Measurements from ENCODE around the gene FAM20C. TPM values are rescaled to one million over a fixed set of nuclear protein-coding genes. Genes with fewer than 3 reads are reported as not detected.
A peak's percentile ranks its signal among the peaks of the same experiment; 100 is the strongest.

The FAM20C gene
- total RNA-seq, 1 donor from 2014 or later: 22.2 TPM

- H3K27me3 ChIP-seq (ENCODE audit: low read depth): no peaks in the 10 kb centered on the region
- no peaks in the 10 kb centered on the region for H3K4me1 ChIP-seq
- TF ChIP-seq, protein P1, sequence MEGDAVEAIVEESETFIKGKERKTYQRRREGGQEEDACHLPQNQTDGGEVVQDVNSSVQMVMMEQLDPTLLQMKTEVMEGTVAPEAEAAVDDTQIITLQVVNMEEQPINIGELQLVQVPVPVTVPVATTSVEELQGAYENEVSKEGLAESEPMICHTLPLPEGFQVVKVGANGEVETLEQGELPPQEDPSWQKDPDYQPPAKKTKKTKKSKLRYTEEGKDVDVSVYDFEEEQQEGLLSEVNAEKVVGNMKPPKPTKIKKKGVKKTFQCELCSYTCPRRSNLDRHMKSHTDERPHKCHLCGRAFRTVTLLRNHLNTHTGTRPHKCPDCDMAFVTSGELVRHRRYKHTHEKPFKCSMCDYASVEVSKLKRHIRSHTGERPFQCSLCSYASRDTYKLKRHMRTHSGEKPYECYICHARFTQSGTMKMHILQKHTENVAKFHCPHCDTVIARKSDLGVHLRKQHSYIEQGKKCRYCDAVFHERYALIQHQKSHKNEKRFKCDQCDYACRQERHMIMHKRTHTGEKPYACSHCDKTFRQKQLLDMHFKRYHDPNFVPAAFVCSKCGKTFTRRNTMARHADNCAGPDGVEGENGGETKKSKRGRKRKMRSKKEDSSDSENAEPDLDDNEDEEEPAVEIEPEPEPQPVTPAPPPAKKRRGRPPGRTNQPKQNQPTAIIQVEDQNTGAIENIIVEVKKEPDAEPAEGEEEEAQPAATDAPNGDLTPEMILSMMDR (IDR thresholded peaks at IDR 0.05; ENCODE audit: borderline replicate concordance): no peak
- no peaks in the 10 kb centered on the region for H3K9me3 ChIP-seq (replicated peaks)
- intact Hi-C loops (cut with micrococcal nuclease): no loop called here
- H3K4me3 ChIP-seq: no peak overlapping the region
- peaks cover 80% of the 10 kb centered on the region for H3K36me3 ChIP-seq
- H3K27ac ChIP-seq (replicated peaks): no peak overlapping the region
- no peak for DNase-seq
Measured at GRCh38 chr7:257647-257992, 65.2 kb downstream of the FAM20C start.

DNA sequence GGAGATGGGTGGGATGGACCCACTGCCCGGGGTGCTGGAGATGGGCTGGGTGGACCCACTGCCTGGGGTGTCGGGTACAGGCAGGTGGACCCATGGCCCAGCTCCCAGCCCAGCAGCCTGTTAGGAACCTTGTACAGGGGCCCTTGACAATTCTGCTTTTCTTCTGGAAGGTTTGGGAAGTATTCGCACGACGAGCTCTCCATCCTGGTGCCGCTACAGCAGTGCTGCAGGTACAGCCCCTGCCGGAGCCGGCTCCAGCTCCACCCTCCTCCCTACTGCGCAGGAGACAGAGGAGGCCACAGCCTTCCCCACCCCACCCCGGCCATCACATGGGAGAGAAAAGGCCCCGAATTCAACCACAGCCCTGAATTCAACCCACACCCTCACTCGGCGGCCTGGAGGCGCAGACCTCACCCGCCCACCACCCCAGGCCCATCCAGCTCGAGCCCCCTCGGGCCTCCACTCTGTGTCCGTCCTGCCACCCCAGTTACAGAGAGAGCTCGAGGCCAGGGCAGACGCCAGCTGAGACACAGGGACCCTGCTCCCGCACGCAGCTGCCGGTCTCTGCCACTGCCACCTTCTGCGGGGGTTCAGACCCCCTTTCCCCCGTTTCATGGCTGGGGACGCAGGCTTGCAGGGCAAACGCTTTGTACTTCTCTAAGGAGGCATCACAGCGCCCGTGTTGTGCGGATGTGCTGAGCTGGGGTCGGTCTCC is 66.3 kb downstream of the FAM20C start:
- Histone ChIP-seq H3K27me3 (ENCODE audit: low read depth) (no peaks in the 10 kb centered on the region), H3K36me3 (peaks cover 70% of the 10 kb centered on the region), H3K27ac (replicated peaks) (no peak overlapping the region), H3K9me3 (replicated peaks) (peaks cover 2% of the 10 kb centered on the region), H3K4me1 (no peaks in the 10 kb centered on the region), H3K4me3 (no peak overlapping the region)
- TF ChIP-seq, protein P1 (IDR thresholded peaks at IDR 0.05; ENCODE audit: borderline replicate concordance): no peak
- DNase-seq: no peak
- intact Hi-C loops (cut with micrococcal nuclease): no loop called here

DNA sequence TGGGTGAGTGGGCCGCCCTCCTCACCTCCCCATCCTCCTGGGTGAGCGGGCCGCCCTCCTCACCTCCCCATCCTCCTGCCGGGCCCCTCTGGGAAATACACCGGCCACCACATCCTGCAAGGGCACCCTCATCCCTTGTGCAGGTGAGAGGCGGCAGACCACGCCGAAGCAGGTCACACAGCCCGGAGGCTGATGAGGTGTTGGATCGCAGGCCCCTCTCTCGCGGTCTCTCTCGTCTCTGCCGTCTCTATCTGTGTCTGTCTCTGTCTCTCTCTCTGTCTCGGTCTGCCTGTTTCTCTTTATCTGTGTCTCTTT is 66.8 kb downstream of the FAM20C start:
- Histone ChIP-seq H3K9me3 (replicated peaks) (peaks cover 7% of the 10 kb centered on the region), H3K4me1 (no peaks in the 10 kb centered on the region), H3K27me3 (ENCODE audit: low read depth) (no peaks in the 10 kb centered on the region), H3K27ac (replicated peaks) (no peak overlapping the region), H3K36me3 (peaks cover 68% of the 10 kb centered on the region), H3K4me3 (no peak overlapping the region)
- TF ChIP-seq, protein P1 (IDR thresholded peaks at IDR 0.05; ENCODE audit: borderline replicate concordance): no peak
- intact Hi-C loops (cut with micrococcal nuclease): no loop called here
- DNase-seq: peak; percentile 10

DNA sequence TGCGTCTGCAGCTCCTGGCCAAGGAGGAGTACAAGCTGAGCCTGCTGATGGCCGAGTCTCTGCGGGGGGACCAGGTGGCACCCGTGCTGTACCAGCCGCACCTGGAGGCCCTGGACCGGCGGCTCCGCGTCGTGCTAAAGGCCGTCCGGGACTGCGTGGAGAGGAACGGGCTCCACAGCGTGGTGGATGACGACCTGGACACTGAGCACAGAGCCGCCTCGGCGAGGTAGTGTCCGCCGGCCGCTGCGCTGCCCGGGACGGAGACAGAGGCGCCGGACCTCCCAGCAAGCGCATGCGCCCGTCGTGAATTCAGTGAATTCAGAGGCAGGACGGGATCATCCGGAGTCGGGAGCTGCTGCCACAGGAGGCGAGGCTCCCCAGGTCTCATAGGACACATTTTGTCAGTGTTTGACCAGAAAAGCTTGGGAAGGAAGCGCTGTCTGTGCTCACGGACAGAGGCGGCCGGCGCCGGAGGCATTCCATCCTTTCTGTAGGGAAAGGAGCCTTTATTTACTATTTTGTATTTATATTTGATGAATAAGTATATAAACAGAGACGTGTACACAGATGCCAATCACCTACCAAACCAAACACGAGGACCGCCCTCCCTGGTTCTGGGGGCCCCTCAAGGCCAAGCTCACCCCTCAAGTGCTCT is 67.5 kb downstream of the FAM20C start:
- peak; percentile 14 for DNase-seq
- intact Hi-C loops (cut with micrococcal nuclease): no loop called here
- Histone ChIP-seq H3K36me3 (peaks cover 61% of the 10 kb centered on the region), H3K27me3 (ENCODE audit: low read depth) (no peaks in the 10 kb centered on the region), H3K27ac (replicated peaks) (no peak overlapping the region), H3K4me1 (no peaks in the 10 kb centered on the region), H3K9me3 (replicated peaks) (peaks cover 7% of the 10 kb centered on the region), H3K4me3 (no peak overlapping the region)
- TF ChIP-seq, protein P1 (IDR thresholded peaks at IDR 0.05; ENCODE audit: borderline replicate concordance): no peak

DNA sequence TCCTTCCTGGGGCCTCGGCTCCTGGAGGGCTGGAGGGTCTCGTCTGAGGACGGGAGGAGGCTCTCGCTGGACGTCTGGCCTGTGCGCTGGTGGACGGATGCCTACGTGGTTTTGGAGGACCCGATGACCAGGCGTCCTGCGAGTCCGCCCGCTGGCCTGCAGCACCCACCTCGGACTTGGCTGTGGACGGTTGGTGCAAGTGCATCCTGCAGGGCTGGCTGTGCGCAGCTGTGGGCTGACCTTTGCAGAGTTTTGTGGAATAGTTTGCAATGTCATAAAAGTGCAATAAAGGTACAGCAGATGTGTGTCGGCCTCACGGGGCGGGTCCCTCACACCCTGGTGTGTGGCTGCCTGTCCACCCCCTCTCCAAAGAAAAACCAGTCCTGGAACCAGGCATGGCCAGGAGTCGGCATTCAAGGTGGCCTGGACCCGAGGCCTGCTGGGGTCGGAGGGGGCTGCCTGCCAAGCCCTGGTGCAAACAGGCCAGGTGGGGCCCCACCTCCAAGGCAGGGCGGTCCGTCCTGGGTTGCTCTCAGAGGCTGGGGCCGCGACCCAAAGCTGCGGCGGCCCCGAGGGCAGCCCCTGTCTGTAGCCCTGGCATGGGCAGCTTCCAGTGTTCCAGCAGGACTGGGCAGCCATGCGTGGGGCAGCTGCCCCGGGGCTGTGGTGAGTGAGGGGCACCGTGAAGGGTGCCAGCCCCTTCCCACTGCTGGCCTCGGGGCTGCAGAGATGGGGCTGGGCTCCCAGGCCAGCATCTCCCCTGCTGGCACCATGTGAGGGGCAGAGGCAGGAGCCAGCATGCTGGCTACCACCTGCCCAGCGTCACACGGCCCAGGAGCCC is 68.3 kb downstream of the FAM20C start:
- Histone ChIP-seq H3K36me3 (peaks cover 56% of the 10 kb centered on the region), H3K4me1 (no peaks in the 10 kb centered on the region), H3K9me3 (replicated peaks) (peaks cover 7% of the 10 kb centered on the region), H3K27me3 (ENCODE audit: low read depth) (no peaks in the 10 kb centered on the region), H3K27ac (replicated peaks) (no peak overlapping the region), H3K4me3 (no peak overlapping the region)
- intact Hi-C loops (cut with micrococcal nuclease): no loop called here
- DNase-seq: peak; percentile 11
- TF ChIP-seq, protein P1 (IDR thresholded peaks at IDR 0.05; ENCODE audit: borderline replicate concordance): no peak

Measured in left ventricle myocardium inferior (tissue), 1 donor.